KG1 (cell line): ENCODE results near the gene PSG6.
"Not testable (repeated sequence)": the region's sequence is repeated elsewhere in the genome, so short reads cannot be mapped to it uniquely, and the experiment has no call there.

Experiments used
- DNase-seq: peaks from one replicate; lab custom pipeline; 2025; lab: John Stamatoyannopoulos, UW

Gene PSG6

DNA sequence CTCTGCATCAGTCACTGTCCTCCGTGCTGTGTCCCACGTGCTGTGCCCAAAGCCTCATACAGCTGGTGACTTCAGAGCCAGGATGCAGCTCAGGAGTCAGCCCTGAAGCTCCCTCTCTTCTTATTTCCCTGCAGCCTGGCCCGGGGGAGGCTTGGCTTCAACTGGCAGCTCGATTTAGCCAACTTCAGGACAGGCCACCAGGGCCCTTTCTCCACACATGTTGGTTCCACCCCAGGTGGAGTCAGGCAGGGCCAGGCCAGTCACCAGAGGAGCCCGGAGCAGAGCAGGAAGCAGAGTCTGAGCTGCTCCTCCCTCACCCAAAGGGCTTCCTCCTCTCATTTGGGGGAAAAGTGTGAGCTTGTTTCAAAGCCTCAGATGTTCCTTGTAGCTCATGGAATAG lies 11.5 kb downstream of the PSG6 start:
- not testable (repeated sequence) for DNase-seq

- not testable (repeated sequence) for DNase-seq
Measured at GRCh38 chr19:42900561-42900960, 17.1 kb downstream of the PSG6 start.

- DNase-seq: not testable (repeated sequence)
Measured at GRCh38 chr19:42899674-42900073, 18.0 kb downstream of the PSG6 start.

GRCh38 chr19:42899110-42899509 lies 18.6 kb downstream of the PSG6 start:
- not testable (repeated sequence) for DNase-seq

DNA sequence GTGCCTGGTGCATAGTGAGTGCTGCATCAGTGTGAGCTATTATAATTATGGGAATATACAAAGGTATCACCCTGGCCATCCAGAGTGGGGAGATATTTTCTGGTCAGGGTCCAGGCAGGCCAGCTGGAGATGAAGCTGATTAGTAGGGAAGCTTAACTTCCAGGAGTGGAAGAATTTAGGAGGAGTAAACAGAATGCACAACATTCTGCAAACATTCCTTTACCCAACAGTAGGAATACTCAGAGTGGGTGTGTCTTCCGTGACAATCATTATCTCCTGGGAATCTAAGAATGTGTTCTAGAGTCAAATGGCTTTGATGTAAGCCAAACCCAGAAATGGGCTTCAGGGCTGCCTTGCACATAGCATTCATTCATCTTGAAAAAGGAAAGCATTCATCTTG lies 19.0 kb downstream of the PSG6 start:
- not testable (repeated sequence) for DNase-seq

GRCh38 chr19:42897729-42898128 lies 20.0 kb downstream of the PSG6 start:
- not testable (repeated sequence) for DNase-seq

- DNase-seq: not testable (repeated sequence)
Measured at GRCh38 chr19:42890446-42890845, 27.2 kb downstream of the PSG6 start.

GRCh38 chr19:42887876-42888445 lies 29.7 kb downstream of the PSG6 start:
- not testable (repeated sequence) for DNase-seq

DNA sequence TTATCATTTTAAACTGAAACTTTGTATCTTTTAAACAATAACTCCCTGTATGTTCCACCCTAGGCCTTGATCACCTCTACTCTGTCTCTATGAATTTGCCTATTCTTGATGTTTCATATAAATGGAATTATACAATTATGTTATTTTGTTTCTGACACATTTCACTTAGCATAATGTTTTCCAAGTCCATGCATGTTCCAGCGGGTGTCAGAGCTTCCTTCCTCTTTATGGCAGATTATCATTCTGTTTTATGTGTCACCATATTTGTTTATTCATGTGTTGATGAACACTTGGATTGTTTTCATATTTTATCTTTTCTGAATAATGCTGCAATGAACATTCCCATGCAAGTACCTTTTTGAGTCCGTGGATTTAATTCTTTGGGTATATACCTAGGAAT lies 35.0 kb downstream of the PSG6 start:
- DNase-seq: not testable (repeated sequence)

DNA sequence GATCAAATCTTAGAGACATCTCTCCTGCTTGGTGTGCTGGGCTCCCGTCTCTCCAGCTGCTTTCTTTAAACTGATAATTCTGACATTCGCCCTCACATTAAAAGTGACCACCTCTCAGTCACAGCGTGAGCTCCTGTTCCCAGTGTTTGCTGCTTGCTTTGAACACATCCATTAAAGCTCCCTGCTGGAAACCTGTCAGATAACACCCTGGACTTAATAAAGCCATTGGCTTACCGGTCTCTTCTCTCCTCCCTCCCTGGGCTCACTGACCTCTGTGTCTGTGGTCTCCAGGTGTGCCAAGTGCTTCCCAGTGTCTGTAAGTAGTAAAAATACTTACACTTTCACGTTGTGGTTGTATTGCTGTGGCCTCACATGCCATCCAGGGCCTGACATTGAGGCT lies 35.7 kb downstream of the PSG6 start:
- DNase-seq: not testable (repeated sequence)

DNA sequence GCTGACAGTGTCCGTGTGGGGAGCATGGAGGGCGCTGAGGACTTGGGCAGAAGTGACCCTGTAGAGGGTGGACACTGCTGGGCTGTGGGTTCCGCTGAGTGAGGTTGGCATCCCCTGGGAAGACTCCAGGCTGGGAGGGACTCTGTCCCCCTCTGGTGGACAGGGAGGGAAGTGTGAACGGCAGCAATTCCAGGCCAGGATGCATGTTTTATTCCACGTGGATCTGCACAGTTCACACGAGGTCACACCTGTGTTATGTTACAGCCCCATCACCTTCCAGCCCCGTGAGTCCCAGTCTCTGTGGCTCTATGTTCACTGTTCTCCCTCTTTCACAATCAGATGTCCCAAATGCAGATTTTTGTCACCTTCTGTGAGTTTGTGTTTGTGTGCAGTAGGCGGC lies 36.4 kb downstream of the PSG6 start:
- not testable (repeated sequence) for DNase-seq

DNA sequence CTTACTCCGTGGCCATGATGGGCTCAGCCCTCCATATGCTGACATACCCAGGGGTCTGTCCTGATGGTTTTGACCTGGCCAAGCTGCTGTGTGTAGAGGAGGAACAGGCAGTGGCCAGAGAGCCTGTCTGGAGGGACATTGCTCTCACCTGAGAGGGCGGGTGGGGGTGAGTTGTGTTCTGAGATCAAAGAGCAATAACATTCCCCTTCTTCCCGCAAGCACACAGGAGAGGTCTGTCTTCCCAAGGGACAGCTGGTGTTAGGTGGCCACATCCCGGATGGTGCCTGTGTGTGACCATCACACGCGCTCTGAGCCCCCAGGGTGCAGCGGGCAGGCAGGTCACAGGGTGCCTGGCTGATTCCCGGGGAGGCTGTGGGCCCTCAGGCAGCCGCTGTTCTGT lies 37.1 kb downstream of the PSG6 start:
- DNase-seq: not testable (repeated sequence)

GRCh38 chr19:42879613-42880012 lies 38.1 kb downstream of the PSG6 start, which contains the start of gene PSG1:
Gene PSG1, minus strand, starts transcription at chr19:42879713. Its CDS starts 132 bp downstream, at chr19:42879581.
- no peak for DNase-seq

DNA sequence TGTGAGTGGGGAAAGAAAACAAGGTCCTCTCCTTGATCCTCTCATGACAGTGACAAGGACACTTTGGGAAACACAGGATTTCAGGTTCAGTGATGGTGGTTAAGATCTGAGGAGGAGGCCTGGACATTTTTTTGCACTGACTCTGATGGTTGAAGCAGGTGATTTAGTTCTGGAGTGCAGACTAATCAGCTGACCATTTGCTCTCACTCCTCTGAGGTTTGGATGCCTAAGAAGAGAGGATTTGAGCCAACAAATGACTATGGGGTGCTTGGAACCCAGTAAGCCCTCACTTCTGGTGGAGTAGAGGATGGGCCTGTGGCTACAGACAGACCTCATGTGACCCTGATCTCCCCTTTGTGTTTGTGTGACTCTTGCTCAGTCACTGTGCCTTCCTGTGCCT lies 41.1 kb downstream of the PSG6 start:
- DNase-seq: not testable (repeated sequence)

GRCh38 chr19:42875881-42876280 lies 41.8 kb downstream of the PSG6 start:
- not testable (repeated sequence) for DNase-seq

DNA sequence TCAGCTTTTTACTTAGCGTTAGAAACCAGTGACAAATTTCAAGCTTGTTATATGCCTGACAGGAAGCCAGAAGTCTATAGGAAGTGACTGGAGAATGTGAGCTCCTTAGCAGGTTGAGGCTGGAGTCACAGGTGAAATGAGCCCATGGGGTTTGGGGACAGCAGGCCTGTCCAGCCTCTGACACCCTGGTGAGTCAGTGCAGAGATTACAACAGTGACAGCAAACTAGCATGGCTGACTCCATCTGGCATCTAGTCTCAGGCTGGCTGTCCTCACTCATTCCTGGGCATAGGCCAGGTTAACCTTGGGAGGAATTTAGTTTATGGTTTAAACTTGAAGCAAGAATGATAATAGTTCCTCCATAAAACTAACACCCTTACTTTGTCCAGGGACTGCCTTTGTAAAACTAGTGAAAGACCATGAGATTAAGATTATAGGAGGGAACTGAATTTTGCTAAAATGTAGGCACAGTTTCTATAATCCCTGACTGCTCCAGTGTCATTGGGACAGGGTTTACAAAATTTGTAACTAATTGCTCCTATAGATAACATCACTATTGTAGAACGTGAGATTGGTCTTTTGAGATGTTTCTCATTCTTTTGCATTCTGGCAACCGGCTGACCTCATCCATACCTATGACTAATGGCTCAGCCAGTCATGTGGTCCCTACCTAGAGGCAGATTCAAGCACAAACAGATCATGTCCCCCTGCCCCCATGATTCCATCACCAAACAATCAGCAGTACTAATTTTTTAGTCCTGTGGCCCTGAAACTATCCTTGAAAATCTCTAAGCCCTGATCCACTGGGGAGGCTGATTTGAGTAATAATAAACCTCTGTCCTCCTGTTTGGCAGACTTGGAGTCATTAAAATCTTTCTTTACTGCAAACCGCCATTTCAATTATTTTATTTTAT lies 42.5 kb downstream of the PSG6 start:
- not testable (repeated sequence) for DNase-seq

- not testable (repeated sequence) for DNase-seq
Measured at GRCh38 chr19:42874136-42874535, 43.6 kb downstream of the PSG6 start.

DNA sequence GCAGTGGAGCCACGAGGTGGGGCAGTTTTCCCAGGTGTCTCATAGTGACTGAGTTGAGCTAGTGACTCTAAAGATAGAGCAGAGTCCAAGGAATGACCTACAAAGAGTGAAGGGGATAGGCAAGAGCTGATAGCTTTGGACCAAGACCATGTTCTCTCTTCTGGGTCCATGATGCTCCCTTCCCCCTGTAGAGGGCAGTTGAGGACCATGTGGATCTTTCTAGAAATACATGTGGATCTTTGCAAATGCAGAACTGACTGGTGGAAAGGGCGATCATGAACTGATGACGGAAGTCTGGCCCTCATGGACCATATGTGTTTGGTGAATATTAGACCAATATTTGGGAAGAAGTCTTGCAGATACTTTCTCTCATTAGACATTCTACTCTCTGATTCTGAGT lies 45.1 kb downstream of the PSG6 start:
- no peak for DNase-seq

GRCh38 chr19:42857544-42857867 lies 60.2 kb downstream of the PSG6 start:
- no peak for DNase-seq

DNA sequence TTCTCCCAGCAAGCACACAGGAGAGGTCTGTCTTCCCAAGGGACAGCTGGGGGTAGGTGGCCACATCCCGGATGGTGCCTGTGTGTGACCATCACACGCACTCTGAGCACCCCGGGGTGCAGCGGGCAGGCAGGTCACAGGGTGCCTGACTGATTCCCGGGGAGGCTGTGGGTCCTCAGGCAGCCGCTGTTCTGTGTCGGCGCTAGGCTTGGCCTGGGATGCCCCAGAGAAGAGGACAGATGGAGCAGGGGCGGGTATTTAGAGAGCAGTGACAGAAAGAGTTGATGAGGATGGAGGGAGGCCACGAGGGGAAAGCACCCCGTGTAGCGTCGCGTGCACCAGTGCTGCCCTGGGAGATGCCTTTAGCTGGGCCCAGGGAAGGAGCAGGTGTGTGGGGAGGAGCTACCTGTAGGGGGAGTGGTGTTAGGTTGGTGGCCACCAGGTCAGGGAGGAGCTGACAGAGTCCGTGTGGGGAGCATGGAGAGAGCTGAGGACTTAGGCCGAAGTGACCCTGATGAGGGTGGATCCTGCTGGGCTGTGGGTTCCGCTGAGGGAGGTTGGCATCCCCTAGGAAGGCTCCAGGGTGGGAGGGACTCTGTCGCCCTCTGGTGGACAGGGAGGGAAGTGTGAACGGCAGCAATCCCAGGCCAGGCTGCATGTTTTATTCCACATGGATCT lies 60.7 kb downstream of the PSG6 start:
- not testable (repeated sequence) for DNase-seq

DNA sequence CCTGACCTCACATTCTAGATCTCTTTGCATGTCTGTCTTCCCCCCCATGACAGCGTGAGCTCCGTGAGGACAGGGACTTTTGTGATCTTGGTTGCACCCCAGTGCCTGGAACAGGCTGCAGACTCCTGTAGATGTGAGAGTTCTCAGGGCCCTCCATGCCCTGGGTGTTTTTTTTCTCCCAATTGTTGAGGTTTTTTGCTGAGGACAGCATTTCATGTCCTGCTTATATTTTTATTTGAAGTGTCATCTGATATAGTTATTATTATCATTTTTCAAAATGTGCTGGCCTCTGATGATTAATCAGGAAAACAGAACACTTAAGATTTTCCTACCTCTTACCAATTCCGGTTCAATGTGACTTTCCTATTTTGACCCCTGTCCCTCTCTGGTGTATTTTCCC lies 62.9 kb downstream of the PSG6 start:
- not testable (repeated sequence) for DNase-seq

GRCh38 chr19:42853231-42853630 lies 64.5 kb downstream of the PSG6 start:
- DNase-seq: not testable (repeated sequence)

- not testable (repeated sequence) for DNase-seq
Measured at GRCh38 chr19:42852821-42853220, 64.9 kb downstream of the PSG6 start.
